ENCODE data around the gene KCTD2. TPM values are rescaled to one million over a fixed set of nuclear protein-coding genes. Genes with fewer than 3 reads are reported as not detected.
"Not testable (repeated sequence)": the region's sequence is repeated elsewhere in the genome, so short reads cannot be mapped to it uniquely, and the experiment has no call there.

KCTD2 gene
- total RNA-seq, 2 donors from 2014 or later, result 24.4 to 104 TPM

DNA sequence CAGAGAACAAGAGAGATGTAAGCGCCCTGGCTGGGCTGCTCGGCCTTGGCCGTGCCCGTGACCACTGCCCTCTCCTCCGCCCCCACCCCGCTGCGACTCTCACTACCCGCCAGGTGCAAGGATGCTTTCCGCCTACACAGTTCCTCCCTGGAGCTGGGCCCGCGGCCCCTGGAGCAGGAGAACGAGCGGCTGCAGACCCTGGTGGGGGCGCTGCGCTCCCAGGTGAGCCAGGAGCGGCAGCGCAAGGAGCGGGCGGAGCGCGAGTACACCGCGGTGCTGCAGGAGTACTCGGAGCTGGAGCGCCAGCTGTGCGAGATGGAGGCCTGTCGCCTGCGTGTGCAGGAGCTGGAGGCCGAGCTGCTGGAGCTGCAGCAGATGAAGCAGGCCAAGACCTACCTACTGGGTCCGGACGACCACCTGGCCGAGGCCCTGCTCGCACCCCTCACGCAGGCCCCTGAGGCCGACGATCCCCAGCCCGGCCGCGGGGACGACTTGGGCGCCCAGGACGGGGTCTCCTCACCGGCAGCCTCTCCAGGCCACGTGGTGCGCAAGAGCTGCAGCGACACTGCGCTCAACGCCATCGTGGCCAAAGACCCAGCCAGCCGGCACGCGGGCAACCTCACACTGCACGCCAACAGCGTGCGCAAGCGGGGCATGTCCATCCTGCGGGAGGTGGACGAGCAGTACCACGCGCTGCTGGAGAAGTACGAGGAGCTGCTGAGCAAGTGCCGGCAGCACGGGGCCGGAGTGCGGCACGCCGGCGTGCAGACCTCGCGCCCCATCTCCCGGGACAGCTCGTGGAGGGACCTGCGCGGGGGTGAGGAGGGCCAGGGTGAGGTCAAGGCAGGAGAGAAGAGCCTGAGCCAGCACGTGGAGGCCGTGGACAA is 43.7 kb upstream of the KCTD2 start:
- 85% methylated on average over 62 of the region's 76 CpGs for WGBS
- Histone ChIP-seq H3K27me3 (replicated peaks; ENCODE audit: insufficient read depth) (no peaks in the 10 kb centered on the region), H3K36me3 (no peaks in the 10 kb centered on the region), H3K4me3 (no peak overlapping the region), H3K9me3 (no peaks in the 10 kb centered on the region), H3K27ac (no peak overlapping the region), H3K4me1 (replicated peaks) (no peaks in the 10 kb centered on the region)
- TF ChIP-seq POLR2A (IDR thresholded peaks at IDR 0.05) (no peak), CTCF (IDR thresholded peaks at IDR 0.05) (no peak), POLR2AphosphoS5 (IDR thresholded peaks at IDR 0.05) (no peak)
- intact Hi-C loops (cut with DNase I), result no loop called here
- no peak for DNase-seq (ENCODE audit: low spot score)

DNA sequence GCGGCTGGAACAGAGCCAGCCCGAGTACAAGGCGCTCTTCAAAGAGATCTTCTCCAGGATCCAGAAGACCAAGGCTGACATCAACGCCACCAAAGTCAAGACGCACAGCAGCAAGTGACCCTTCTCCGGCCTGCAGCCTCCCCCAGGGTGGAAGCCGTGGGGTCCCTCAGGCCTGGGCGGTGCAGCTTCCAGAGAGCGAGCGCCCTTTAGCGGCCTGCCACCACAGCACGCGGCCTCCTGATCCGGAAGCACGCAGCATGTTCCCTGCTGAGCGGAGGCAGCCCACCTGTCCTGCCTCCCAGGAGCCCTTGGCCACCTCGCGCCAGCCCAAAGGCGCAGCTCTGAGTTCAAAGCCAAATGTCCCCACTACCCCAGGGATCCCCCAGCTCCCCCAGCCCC is 43.1 kb upstream of the KCTD2 start:
- WGBS, result 90% methylated on average over 19 of the region's 19 CpGs
- Histone ChIP-seq H3K4me3 (no peak overlapping the region), H3K36me3 (no peaks in the 10 kb centered on the region), H3K27ac (no peak overlapping the region), H3K27me3 (replicated peaks; ENCODE audit: insufficient read depth) (no peaks in the 10 kb centered on the region), H3K4me1 (replicated peaks) (no peaks in the 10 kb centered on the region), H3K9me3 (no peaks in the 10 kb centered on the region)
- TF ChIP-seq POLR2A (IDR thresholded peaks at IDR 0.05), result no peak
- TF ChIP-seq CTCF (IDR thresholded peaks at IDR 0.05), result no peak
- TF ChIP-seq POLR2AphosphoS5 (IDR thresholded peaks at IDR 0.05), result no peak
- no peak for DNase-seq (ENCODE audit: low spot score)
- intact Hi-C loops (cut with DNase I), result no loop called here

DNA sequence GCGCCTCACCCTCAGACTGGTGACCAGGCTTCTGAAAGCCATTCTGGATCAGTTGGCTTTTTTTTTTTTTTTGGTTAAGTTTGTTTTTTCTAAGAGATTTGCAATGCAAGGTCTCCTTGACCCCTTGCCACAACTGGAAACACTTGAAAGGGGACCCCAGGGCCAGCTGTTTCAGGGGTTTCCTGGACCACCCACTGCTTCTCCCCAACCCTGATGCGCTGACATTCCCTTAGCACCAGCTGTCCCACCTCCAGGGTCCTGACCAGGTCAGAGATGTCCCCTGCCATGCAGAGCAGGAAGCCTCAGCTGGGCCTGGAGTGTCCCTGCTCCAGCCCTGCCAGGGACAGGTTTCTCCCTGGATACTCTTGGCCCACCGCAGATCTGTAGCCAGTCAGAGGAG is 42.7 kb upstream of the KCTD2 start:
- TF ChIP-seq POLR2A (IDR thresholded peaks at IDR 0.05) (no peak), POLR2AphosphoS5 (IDR thresholded peaks at IDR 0.05) (no peak), CTCF (IDR thresholded peaks at IDR 0.05) (no peak)
- Histone ChIP-seq H3K9me3 (no peaks in the 10 kb centered on the region), H3K27me3 (replicated peaks; ENCODE audit: insufficient read depth) (no peaks in the 10 kb centered on the region), H3K36me3 (no peaks in the 10 kb centered on the region), H3K4me1 (replicated peaks) (no peaks in the 10 kb centered on the region), H3K27ac (no peak overlapping the region), H3K4me3 (no peak overlapping the region)
- no peak for DNase-seq (ENCODE audit: low spot score)
- 95% methylated on average over 1 of the region's 3 CpGs for WGBS
- intact Hi-C loops (cut with DNase I), result no loop called here

DNA sequence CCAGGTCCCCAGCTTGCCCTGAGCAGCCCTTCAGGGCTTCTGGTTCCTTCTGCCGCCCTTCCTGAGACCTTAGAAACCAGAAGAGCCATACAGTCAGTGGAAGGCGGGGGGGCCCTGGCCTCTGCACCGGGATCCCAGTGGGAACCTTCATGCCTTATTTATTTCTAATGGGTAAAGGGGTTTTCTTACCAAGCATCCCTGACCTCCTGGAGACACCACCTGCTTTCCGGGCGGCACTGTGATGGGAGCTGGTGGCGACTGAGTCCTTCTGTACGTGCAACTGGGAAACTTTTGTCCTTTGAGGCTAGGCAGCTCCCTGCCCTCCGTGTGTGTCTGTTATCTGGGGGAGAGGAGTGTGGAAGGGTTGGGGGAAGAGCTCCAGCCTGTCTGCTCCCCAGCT is 41.7 kb upstream of the KCTD2 start:
- no peaks in the 10 kb centered on the region for H3K36me3 ChIP-seq
- no peaks in the 10 kb centered on the region for H3K9me3 ChIP-seq
- H3K4me1 ChIP-seq (replicated peaks), result no peaks in the 10 kb centered on the region
- no peak overlapping the region for H3K27ac ChIP-seq
- intact Hi-C loops (cut with DNase I), result no loop called here
- no peak overlapping the region for H3K4me3 ChIP-seq
- no peaks in the 10 kb centered on the region for H3K27me3 ChIP-seq (replicated peaks; ENCODE audit: insufficient read depth)
- TF ChIP-seq CTCF (IDR thresholded peaks at IDR 0.05), result no peak
- no peak for TF ChIP-seq POLR2A (IDR thresholded peaks at IDR 0.05)
- no peak for TF ChIP-seq POLR2AphosphoS5 (IDR thresholded peaks at IDR 0.05)
- no peak for DNase-seq (ENCODE audit: low spot score)
- 95% methylated on average over 8 of the region's 8 CpGs for WGBS

DNA sequence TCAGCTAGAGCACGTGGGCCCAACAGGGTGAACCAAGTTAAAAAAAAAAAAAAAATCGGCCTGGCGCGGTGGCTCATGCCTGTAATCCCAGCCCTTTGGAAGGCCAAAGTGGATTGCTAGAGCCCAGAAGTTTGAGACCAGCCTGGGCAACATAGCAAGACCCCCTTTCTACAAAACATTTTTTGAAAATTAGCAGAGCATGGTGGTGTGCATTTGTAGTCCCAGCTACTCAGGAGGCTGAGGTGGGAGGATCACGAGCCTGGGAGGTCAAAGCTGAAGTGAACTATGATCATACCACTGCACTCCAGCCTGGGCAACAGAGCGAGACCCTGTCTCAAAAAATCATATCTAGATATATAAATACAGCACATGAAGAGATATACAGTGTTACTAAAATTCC is 40.9 kb upstream of the KCTD2 start:
- H3K4me3 ChIP-seq; DNase-seq (ENCODE audit: low spot score); H3K36me3 ChIP-seq; H3K27me3 ChIP-seq (replicated peaks; ENCODE audit: insufficient read depth); intact Hi-C loops (cut with DNase I); H3K9me3 ChIP-seq; H3K27ac ChIP-seq; H3K4me1 ChIP-seq (replicated peaks): not testable (repeated sequence)
- WGBS, result 87% methylated on average over 6 of the region's 6 CpGs
